SK-N-SH (cell line): ENCODE results near the gene COL5A2.

ENCODE experiments used
- ELF1 ChIP-seq: IDR thresholded peaks from 2 replicates; pipeline ENCODE4 v1.4.0; 2012
- EP300 ChIP-seq, 2 experiments: IDR thresholded peaks; 2 replicates each; pipeline versions ENCODE4 v1.4.0 to v1.6.1; 2012; ENCODE audit warnings: borderline replicate concordance in 1 of 2, low read depth in 1 of 2, low read length in 1 of 2
- EZH2phosphoT487 ChIP-seq: fragments of 200-600 bp; sonication (generic); IDR thresholded peaks from 2 replicates; pipeline ENCODE4 v1.6.1; 2017; ENCODE audit warnings: low read depth, mixed run types, mild to moderate bottlenecking, antibody characterized with exemption, moderate library complexity, borderline replicate concordance
- FOXM1 ChIP-seq: IDR thresholded peaks from 2 replicates; pipeline ENCODE4 v1.4.0; 2012; ENCODE audit warnings: low read depth, mild to moderate bottlenecking
- IRF3 ChIP-seq: fragments of 150-350 bp; IDR thresholded peaks from 2 replicates; pipeline ENCODE4 v1.6.1; 2016; ENCODE audit warnings: mild to moderate bottlenecking, low read depth, low read length
- MEF2A ChIP-seq: IDR thresholded peaks from 2 replicates; pipeline ENCODE4 v1.4.0; 2012; ENCODE audit warnings: low read depth, borderline replicate concordance
- NRF1 ChIP-seq: IDR thresholded peaks from 2 replicates; pipeline ENCODE4 v1.6.1; 2012; ENCODE audit warnings: low read depth, mild to moderate bottlenecking, low read length
- RAD21 ChIP-seq: IDR thresholded peaks from 2 replicates; pipeline ENCODE4 v1.6.1; 2012; ENCODE audit warnings: mild to moderate bottlenecking, low read length
- TF ChIP-seq, protein P1 (sequence below): fragments of 200-600 bp; sonication (generic); IDR thresholded peaks from 2 replicates; pipeline ENCODE4 v1.6.1; 2017; ENCODE audit warnings: antibody characterized with exemption, mild to moderate bottlenecking, moderate library complexity
- TF ChIP-seq, protein P2 (sequence below): IDR thresholded peaks from 2 replicates; pipeline ENCODE4 v1.6.1; 2012; ENCODE audit warnings: mild to moderate bottlenecking, low read depth, low read length, moderate library complexity

GRCh38 chr2:189128970-189129369 is 50.6 kb downstream of the COL5A2 start:
- 0 out of 4 replicates have a peak, but pooled peaks of 1 of the 2 experiments have one; percentile 20 for TF ChIP-seq EP300 (IDR thresholded peaks at IDR 0.05; ENCODE audit: borderline replicate concordance in 1 of 2, low read depth in 1 of 2, low read length in 1 of 2)
- TF ChIP-seq NRF1 = no peak
- TF ChIP-seq IRF3 = no peak
- no peak for TF ChIP-seq ELF1
- TF ChIP-seq, protein P1, sequence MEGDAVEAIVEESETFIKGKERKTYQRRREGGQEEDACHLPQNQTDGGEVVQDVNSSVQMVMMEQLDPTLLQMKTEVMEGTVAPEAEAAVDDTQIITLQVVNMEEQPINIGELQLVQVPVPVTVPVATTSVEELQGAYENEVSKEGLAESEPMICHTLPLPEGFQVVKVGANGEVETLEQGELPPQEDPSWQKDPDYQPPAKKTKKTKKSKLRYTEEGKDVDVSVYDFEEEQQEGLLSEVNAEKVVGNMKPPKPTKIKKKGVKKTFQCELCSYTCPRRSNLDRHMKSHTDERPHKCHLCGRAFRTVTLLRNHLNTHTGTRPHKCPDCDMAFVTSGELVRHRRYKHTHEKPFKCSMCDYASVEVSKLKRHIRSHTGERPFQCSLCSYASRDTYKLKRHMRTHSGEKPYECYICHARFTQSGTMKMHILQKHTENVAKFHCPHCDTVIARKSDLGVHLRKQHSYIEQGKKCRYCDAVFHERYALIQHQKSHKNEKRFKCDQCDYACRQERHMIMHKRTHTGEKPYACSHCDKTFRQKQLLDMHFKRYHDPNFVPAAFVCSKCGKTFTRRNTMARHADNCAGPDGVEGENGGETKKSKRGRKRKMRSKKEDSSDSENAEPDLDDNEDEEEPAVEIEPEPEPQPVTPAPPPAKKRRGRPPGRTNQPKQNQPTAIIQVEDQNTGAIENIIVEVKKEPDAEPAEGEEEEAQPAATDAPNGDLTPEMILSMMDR = no peak
- no peak for TF ChIP-seq RAD21
- TF ChIP-seq EZH2phosphoT487 = no peak
- no peak for TF ChIP-seq FOXM1
- TF ChIP-seq, protein P2, sequence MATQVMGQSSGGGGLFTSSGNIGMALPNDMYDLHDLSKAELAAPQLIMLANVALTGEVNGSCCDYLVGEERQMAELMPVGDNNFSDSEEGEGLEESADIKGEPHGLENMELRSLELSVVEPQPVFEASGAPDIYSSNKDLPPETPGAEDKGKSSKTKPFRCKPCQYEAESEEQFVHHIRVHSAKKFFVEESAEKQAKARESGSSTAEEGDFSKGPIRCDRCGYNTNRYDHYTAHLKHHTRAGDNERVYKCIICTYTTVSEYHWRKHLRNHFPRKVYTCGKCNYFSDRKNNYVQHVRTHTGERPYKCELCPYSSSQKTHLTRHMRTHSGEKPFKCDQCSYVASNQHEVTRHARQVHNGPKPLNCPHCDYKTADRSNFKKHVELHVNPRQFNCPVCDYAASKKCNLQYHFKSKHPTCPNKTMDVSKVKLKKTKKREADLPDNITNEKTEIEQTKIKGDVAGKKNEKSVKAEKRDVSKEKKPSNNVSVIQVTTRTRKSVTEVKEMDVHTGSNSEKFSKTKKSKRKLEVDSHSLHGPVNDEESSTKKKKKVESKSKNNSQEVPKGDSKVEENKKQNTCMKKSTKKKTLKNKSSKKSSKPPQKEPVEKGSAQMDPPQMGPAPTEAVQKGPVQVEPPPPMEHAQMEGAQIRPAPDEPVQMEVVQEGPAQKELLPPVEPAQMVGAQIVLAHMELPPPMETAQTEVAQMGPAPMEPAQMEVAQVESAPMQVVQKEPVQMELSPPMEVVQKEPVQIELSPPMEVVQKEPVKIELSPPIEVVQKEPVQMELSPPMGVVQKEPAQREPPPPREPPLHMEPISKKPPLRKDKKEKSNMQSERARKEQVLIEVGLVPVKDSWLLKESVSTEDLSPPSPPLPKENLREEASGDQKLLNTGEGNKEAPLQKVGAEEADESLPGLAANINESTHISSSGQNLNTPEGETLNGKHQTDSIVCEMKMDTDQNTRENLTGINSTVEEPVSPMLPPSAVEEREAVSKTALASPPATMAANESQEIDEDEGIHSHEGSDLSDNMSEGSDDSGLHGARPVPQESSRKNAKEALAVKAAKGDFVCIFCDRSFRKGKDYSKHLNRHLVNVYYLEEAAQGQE = no peak
- no peak for TF ChIP-seq MEF2A
